ENCODE data around the gene PRXL2A.
"Not testable (repeated sequence)": the region's sequence is repeated elsewhere in the genome, so short reads cannot be mapped to it uniquely, and the experiment has no call there.

Gene PRXL2A

GRCh38 chr10:80473692-80474596, 65.6 kb downstream of the PRXL2A start:
- no peak for DNase-seq (ENCODE audit: extremely low read depth in 1 of 2, low read depth in 1 of 2)

DNA sequence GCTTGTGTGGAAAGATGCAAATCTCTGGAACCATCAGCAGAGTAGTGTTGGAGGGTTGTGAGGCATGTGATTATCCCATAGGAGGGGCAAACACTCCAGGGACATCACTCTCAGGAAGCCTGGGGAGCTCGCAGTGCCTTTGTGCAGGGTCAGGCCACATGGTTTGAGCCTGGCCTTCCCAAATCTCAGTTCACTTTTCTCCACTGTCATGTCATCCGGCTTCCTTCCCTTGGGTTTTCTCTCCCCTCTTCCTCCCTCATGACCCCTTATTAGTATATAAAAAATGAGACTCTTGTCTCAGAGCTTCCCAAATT, 66.2 kb downstream of the PRXL2A start:
- no peak for DNase-seq (ENCODE audit: extremely low read depth in 1 of 2, low read depth in 1 of 2)

DNA sequence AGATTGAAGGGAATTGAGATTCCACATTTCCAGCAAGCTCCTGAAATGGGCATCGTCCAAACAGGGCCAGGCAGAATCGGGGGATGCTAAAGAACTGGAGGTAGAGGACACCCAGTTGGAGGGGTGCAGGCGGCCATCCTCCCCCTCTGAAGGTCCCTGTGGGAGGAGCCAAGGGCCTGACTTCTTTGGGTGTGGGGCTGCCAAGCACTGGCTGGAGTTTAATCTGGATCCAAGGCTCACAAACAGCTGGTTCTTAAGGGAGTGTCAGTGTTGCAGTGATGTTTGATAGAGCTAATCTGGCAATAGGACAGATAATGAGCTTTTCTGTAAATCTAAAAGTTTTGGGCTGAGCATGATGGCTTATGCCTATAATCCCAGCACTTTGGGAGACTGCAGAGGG, 66.6 kb downstream of the PRXL2A start:
- no peak for DNase-seq (ENCODE audit: extremely low read depth in 1 of 2, low read depth in 1 of 2)

DNA sequence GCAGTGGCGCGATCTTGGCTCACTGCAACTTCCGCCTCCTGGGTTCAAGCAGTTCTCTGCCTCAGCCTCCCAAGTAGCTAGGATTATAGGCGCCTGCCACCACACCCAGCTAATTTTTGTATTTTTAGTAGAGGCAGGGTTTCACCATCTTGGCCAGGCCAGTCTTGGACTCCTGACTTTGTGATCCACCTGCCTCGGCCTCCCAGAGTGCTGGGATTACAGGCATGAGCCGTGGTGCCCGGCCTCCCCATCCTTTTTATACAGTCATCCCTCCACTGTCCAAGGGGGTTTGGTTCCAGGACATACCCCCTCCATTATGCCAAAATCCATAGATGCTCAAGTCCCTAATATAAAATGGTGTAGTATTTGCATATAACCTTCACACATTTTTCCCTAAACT, 67.3 kb downstream of the PRXL2A start:
- DNase-seq (ENCODE audit: extremely low read depth in 1 of 2, low read depth in 1 of 2): not testable (repeated sequence)

- DNase-seq (ENCODE audit: extremely low read depth in 1 of 2, low read depth in 1 of 2): no peak
These were observed 68.3 kb downstream of the PRXL2A start for GRCh38 chr10:80476685-80477084.

- DNase-seq (ENCODE audit: extremely low read depth in 1 of 2, low read depth in 1 of 2): no peak
These were observed 69.5 kb downstream of the PRXL2A start for GRCh38 chr10:80477813-80478212.

DNA sequence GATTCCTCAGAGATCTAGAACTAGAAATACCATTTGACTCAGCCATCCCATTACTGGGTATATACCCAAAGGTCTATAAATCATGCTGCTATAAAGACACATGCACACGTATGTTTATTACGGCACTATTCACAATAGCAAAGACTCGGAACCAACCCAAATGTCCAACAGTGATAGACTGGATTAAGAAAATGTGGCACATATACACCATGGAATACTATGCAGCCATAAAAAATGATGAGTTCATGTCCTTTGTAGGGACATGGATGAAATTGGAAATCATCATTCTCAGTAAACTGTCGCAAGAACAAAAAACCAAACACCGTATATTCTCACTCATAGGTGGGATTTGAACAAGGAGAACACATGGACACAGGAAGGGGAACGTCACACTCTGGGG, 72.0 kb downstream of the PRXL2A start:
- not testable (repeated sequence) for DNase-seq (ENCODE audit: extremely low read depth in 1 of 2, low read depth in 1 of 2)

DNA sequence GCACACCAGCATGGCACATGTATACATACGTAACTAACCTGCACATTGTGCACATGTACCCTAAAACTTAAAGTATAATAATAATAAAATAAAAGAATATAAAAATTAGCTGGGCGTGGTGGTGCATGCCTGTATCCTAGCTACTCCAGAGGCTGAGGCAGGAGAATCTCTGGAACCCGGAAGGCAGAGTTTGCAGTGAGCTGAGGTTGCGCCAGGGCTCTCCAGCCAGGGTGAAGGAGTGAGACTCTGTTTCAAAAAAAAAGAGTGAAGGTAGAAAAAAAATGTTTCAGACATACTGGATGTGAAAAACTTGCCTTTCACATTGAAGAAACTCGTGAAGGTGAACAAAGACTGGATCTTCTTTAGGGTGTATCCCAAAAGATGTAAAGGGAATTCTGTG, 72.5 kb downstream of the PRXL2A start:
- DNase-seq (ENCODE audit: extremely low read depth in 1 of 2, low read depth in 1 of 2): no peak

GRCh38 chr10:80484243-80484642, 75.9 kb downstream of the PRXL2A start:
- no peak for DNase-seq (ENCODE audit: extremely low read depth in 1 of 2, low read depth in 1 of 2)

DNA sequence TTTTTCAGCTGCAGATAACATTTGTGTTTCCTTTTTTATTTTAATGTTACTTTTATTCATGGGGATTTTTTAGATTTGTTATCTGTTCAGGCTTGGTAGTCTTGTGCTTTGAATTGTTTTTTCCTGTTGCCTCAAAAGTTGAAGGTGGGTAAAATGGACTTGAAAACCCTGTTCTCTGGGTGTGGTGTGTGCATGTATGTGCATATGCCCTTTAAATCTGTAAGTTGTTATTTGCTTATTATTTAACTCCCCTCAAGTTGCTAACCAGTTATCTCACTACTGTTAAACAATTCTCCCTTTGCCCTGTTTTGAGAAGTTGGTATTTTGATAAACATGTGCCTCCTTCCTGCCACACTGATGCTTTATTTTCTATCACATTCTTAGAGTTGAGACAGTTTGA, 76.3 kb downstream of the PRXL2A start:
- no peak for DNase-seq (ENCODE audit: extremely low read depth in 1 of 2, low read depth in 1 of 2)

- no peak for DNase-seq (ENCODE audit: extremely low read depth in 1 of 2, low read depth in 1 of 2)
These were observed 77.0 kb downstream of the PRXL2A start for GRCh38 chr10:80485076-80485945.

DNA sequence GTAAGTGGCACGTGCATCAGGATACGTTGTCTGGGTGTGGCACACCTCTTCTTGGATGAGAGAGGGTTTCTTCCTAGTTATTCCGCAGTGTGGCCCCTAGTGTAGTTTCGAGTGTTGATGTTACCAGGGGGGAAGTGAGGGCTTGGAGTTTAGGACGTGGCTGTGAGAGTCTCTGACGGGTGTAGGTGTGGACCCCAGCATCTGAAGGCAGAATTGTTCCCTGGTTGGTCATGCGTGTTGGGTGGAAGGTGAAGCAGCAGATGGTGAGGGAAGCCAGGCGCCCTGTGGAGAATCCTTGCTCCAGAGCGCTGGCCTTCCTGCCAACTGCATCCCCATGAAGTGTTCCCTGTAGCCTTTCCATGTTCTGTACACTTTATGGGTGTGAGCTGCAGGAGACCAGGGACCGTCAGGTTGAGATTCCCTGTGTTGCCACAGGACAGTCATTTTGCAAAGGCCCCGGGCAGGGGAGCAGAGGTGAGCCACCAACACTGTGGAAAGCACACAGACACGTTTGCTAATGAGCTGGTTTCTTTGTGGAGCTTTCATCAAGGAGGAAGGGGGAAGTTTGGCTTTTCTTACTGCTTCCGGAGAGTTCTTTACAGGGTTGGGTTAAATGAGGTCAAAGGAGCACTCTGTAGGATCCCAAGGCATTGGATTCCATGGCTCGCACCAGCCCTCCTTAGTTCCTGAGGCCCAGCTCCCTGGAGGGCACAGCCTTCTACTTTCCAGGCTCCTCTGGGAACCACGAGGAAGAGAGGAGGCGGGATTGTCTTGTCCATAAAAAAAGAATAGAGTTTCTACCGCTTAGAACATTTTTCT, 77.8 kb downstream of the PRXL2A start:
- no peak for DNase-seq (ENCODE audit: extremely low read depth in 1 of 2, low read depth in 1 of 2)

Measured in stimulated activated CD8-positive, alpha-beta memory T cell treated with anti-CD3 and anti-CD28 coated beads, Interleukin-7, amount 100 ng/mL, for 48 hours (primary cell).